HG03565 (cell line): Measurements from ENCODE around the gene LDLRAD4.

Source experiments
- ATAC-seq: cut with Tn5 transposase; IDR thresholded peaks from one replicate; pipeline ENCODE4 v1.9.1; 2021; ENCODE audit warnings: mild to moderate bottlenecking, moderate library complexity; ENCODE audit not compliant: unreplicated experiment

LDLRAD4 gene

GRCh38 chr18:13633700-13634099 is 415.1 kb downstream of the LDLRAD4 start:
- ATAC-seq: no peak

- no peak for ATAC-seq
Observed at GRCh38 chr18:13635046-13635445, 416.5 kb downstream of the LDLRAD4 start.

GRCh38 chr18:13638719-13639595 is 420.4 kb downstream of the LDLRAD4 start:
- no peak for ATAC-seq

GRCh38 chr18:13640266-13640860 is 421.8 kb downstream of the LDLRAD4 start:
- no peak for ATAC-seq

GRCh38 chr18:13641551-13642439 is 423.2 kb downstream of the LDLRAD4 start:
- ATAC-seq: no peak

- no peak for ATAC-seq
Observed at GRCh38 chr18:13642440-13642827, 423.9 kb downstream of the LDLRAD4 start.

GRCh38 chr18:13643261-13643751 is 424.7 kb downstream of the LDLRAD4 start:
- ATAC-seq: no peak

GRCh38 chr18:13645093-13645492 is 426.5 kb downstream of the LDLRAD4 start:
- no peak for ATAC-seq

- no peak for ATAC-seq
Observed at GRCh38 chr18:13646633-13647032, 428.1 kb downstream of the LDLRAD4 start.

- ATAC-seq: no peak
Observed at GRCh38 chr18:13647761-13648160, 429.2 kb downstream of the LDLRAD4 start.

- no peak for ATAC-seq
Observed at GRCh38 chr18:13649397-13650390, 431.1 kb downstream of the LDLRAD4 start.

GRCh38 chr18:13653746-13654433 is 435.3 kb downstream of the LDLRAD4 start:
- ATAC-seq: no peak

GRCh38 chr18:13657974-13658373 is 439.4 kb downstream of the LDLRAD4 start:
- ATAC-seq: no peak

- ATAC-seq: no peak
Observed at GRCh38 chr18:13658436-13659204, 440.1 kb downstream of the LDLRAD4 start.

- no peak for ATAC-seq
Observed at GRCh38 chr18:13660510-13660909, 441.9 kb downstream of the LDLRAD4 start.

GRCh38 chr18:13661051-13661778 is 442.7 kb downstream of the LDLRAD4 start:
- ATAC-seq: no peak

GRCh38 chr18:13661779-13662256 is 443.3 kb downstream of the LDLRAD4 start:
- ATAC-seq: no peak

GRCh38 chr18:13672657-13673056 is 454.1 kb downstream of the LDLRAD4 start:
- no peak for ATAC-seq
